ENCODE data around the gene TNFSF12.

DNA sequence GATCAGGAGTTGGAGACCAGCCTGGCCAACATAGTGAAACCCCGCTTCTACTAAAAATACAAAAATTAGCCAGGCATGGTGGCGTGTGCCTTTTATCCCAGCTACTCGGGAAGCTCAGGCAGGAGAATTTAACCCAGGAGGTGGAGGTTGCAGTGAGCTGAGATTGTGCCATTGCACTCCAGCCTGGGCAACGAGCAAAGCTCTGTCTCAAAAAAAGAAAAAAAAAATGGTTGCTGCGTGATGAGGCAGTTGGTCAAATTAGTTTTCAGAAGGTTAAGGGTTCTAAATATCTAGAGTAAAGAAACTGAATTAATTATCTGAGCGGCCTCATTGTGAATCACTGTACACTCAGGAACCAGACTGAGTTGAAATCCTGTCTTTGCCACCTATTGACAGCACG, 27.1 kb downstream of the TNFSF12 start:
- TF ChIP-seq, protein P1, sequence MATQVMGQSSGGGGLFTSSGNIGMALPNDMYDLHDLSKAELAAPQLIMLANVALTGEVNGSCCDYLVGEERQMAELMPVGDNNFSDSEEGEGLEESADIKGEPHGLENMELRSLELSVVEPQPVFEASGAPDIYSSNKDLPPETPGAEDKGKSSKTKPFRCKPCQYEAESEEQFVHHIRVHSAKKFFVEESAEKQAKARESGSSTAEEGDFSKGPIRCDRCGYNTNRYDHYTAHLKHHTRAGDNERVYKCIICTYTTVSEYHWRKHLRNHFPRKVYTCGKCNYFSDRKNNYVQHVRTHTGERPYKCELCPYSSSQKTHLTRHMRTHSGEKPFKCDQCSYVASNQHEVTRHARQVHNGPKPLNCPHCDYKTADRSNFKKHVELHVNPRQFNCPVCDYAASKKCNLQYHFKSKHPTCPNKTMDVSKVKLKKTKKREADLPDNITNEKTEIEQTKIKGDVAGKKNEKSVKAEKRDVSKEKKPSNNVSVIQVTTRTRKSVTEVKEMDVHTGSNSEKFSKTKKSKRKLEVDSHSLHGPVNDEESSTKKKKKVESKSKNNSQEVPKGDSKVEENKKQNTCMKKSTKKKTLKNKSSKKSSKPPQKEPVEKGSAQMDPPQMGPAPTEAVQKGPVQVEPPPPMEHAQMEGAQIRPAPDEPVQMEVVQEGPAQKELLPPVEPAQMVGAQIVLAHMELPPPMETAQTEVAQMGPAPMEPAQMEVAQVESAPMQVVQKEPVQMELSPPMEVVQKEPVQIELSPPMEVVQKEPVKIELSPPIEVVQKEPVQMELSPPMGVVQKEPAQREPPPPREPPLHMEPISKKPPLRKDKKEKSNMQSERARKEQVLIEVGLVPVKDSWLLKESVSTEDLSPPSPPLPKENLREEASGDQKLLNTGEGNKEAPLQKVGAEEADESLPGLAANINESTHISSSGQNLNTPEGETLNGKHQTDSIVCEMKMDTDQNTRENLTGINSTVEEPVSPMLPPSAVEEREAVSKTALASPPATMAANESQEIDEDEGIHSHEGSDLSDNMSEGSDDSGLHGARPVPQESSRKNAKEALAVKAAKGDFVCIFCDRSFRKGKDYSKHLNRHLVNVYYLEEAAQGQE (IDR thresholded peaks at IDR 0.05; ENCODE audit: low read depth, low read length), result no peak
- TF ChIP-seq TEAD4 (IDR thresholded peaks at IDR 0.05; ENCODE audit: borderline replicate concordance, insufficient read depth) (no peak), POLR2AphosphoS5 (IDR thresholded peaks at IDR 0.05; ENCODE audit: low read depth, low read length) (no peak), CHD2 (IDR thresholded peaks at IDR 0.05; ENCODE audit: low read length, partially characterized antibody) (no peak)
- TF ChIP-seq, protein P2, sequence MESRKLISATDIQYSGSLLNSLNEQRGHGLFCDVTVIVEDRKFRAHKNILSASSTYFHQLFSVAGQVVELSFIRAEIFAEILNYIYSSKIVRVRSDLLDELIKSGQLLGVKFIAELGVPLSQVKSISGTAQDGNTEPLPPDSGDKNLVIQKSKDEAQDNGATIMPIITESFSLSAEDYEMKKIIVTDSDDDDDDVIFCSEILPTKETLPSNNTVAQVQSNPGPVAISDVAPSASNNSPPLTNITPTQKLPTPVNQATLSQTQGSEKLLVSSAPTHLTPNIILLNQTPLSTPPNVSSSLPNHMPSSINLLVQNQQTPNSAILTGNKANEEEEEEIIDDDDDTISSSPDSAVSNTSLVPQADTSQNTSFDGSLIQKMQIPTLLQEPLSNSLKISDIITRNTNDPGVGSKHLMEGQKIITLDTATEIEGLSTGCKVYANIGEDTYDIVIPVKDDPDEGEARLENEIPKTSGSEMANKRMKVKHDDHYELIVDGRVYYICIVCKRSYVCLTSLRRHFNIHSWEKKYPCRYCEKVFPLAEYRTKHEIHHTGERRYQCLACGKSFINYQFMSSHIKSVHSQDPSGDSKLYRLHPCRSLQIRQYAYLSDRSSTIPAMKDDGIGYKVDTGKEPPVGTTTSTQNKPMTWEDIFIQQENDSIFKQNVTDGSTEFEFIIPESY (IDR thresholded peaks at IDR 0.05; ENCODE audit: borderline replicate concordance, low read depth), result no peak
- TF ChIP-seq, protein P3, sequence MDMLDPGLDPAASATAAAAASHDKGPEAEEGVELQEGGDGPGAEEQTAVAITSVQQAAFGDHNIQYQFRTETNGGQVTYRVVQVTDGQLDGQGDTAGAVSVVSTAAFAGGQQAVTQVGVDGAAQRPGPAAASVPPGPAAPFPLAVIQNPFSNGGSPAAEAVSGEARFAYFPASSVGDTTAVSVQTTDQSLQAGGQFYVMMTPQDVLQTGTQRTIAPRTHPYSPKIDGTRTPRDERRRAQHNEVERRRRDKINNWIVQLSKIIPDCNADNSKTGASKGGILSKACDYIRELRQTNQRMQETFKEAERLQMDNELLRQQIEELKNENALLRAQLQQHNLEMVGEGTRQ (IDR thresholded peaks at IDR 0.05; ENCODE audit: borderline replicate concordance, low read depth, low read length), result no peak
- TF ChIP-seq, protein P4, sequence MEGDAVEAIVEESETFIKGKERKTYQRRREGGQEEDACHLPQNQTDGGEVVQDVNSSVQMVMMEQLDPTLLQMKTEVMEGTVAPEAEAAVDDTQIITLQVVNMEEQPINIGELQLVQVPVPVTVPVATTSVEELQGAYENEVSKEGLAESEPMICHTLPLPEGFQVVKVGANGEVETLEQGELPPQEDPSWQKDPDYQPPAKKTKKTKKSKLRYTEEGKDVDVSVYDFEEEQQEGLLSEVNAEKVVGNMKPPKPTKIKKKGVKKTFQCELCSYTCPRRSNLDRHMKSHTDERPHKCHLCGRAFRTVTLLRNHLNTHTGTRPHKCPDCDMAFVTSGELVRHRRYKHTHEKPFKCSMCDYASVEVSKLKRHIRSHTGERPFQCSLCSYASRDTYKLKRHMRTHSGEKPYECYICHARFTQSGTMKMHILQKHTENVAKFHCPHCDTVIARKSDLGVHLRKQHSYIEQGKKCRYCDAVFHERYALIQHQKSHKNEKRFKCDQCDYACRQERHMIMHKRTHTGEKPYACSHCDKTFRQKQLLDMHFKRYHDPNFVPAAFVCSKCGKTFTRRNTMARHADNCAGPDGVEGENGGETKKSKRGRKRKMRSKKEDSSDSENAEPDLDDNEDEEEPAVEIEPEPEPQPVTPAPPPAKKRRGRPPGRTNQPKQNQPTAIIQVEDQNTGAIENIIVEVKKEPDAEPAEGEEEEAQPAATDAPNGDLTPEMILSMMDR (IDR thresholded peaks at IDR 0.05), result no peak
